H1 (cell line): ENCODE results near the gene KERA. TPM values are rescaled to one million over a fixed set of nuclear protein-coding genes. Genes with fewer than 3 reads are reported as not detected.

ENCODE experiments used
- CTCF ChIA-PET: fragments of 300-600 bp; sonication (Branson Sonifier 250); formaldehyde crosslinking; loops from one replicate; lab custom pipeline; 2021; ENCODE audit not compliant: partially characterized antibody; lab: Charles Lee
- POLR2A ChIA-PET: fragments of 300-600 bp; sonication (Branson Sonifier 250); formaldehyde crosslinking; loops from one replicate; lab custom pipeline; 2021; ENCODE audit warnings: inconsistent platforms; ENCODE audit not compliant: partially characterized antibody; lab: Charles Lee
- DNase-seq, 2 experiments: peaks; one replicate each; pipeline versions ENCODE4 v3.0.0 to v3.0.0-alpha.2; 2010 to 2022; ENCODE audit warnings: low spot score in 2 of 2, low read depth in 1 of 2, mixed read lengths in 1 of 2
- FAIRE-seq: peaks from 2 replicates; lab custom pipeline; 2011; peaks lifted over from hg19 to GRCh38; lab: Jason Lieb, UNC
- H2AFZ ChIP-seq: 2 replicates; pipeline ENCODE4 v1.8.1; 2012; ENCODE audit warnings: low read length, inconsistent platforms
- H2AK5ac ChIP-seq: 2 replicates; pipeline ENCODE4 v1.6.1; 2013; ENCODE audit warnings: low read depth, low read length
- H2BK120ac ChIP-seq: replicated peaks from 2 replicates; pipeline ENCODE3; 2013; ENCODE audit warnings: low read depth, low read length, inconsistent platforms
- H2BK12ac ChIP-seq: 2 replicates; pipeline ENCODE4 v1.6.1; 2013; ENCODE audit warnings: low read depth, low read length
- H2BK15ac ChIP-seq: 2 replicates; pipeline ENCODE4 v1.6.1; 2013; ENCODE audit warnings: low read length
- H2BK20ac ChIP-seq: 2 replicates; pipeline ENCODE4 v1.6.1; 2013; ENCODE audit warnings: low read length
- H2BK5ac ChIP-seq: 2 replicates; pipeline ENCODE4 v1.6.1; 2013; ENCODE audit warnings: low read depth, low read length
- H3K14ac ChIP-seq: 2 replicates; pipeline ENCODE4 v1.6.1; 2013; ENCODE audit warnings: inconsistent platforms; ENCODE audit not compliant: insufficient read length
- H3K18ac ChIP-seq: 2 replicates; pipeline ENCODE4 v1.6.1; 2013; ENCODE audit warnings: low read length; ENCODE audit errors: extremely low read depth
- H3K23ac ChIP-seq: 2 replicates; pipeline ENCODE4 v1.6.1; 2013; ENCODE audit warnings: inconsistent platforms; ENCODE audit not compliant: insufficient read length
- H3K23me2 ChIP-seq: 2 replicates; pipeline ENCODE4 v1.6.1; 2013; ENCODE audit warnings: low read depth, low read length
- H3K27ac ChIP-seq: 2 replicates; pipeline ENCODE4 v1.6.1; 2011; ENCODE audit warnings: low read depth, low read length, inconsistent platforms
- H3K27me3 ChIP-seq, 4 experiments: replicated peaks in 1 of 4; 1 replicate in 1 of 4; 2 replicates in 3 of 4; pipeline versions ENCODE4 v1.6.1 to v1.8.1; 2011 to 2013; ENCODE audit warnings: low read length in 3 of 4, mild to moderate bottlenecking in 3 of 4, inconsistent platforms in 2 of 4, mixed read lengths in 2 of 4, moderate library complexity in 1 of 4; ENCODE audit not compliant: control insufficient read depth in 3 of 4, insufficient read depth in 3 of 4; ENCODE audit errors: extremely low read depth in 1 of 4
- H3K36me3 ChIP-seq, 4 experiments: 2 replicates each; pipeline versions ENCODE4 v1.6.1 to v1.8.1; 2011 to 2013; ENCODE audit warnings: mild to moderate bottlenecking in 4 of 4, low read length in 3 of 4, moderate library complexity in 2 of 4, control low read depth in 1 of 4, inconsistent platforms in 1 of 4; ENCODE audit not compliant: insufficient read depth in 4 of 4, control insufficient read depth in 2 of 4
- H3K4ac ChIP-seq: replicated peaks from 2 replicates; pipeline ENCODE3; 2013; ENCODE audit warnings: low read length, low read depth, mixed read lengths, inconsistent platforms; ENCODE audit not compliant: insufficient read length
- H3K4me1 ChIP-seq, 4 experiments: replicated peaks in 1 of 4; 1 replicate in 1 of 4; 2 replicates in 3 of 4; pipeline versions ENCODE4 v1.6.1 to v1.8.1; 2011 to 2013; ENCODE audit warnings: low read length in 3 of 4, inconsistent platforms in 2 of 4, mixed read lengths in 1 of 4; ENCODE audit not compliant: insufficient read depth in 4 of 4, control insufficient read depth in 3 of 4
- H3K4me2 ChIP-seq, 2 experiments: 2 replicates each; pipeline versions ENCODE4 v1.6.1 to v1.8.1; 2011 to 2013; ENCODE audit warnings: low read depth in 2 of 2, low read length in 2 of 2, control low read depth in 1 of 2, inconsistent platforms in 1 of 2, mild to moderate bottlenecking in 1 of 2; ENCODE audit not compliant: insufficient read depth in 1 of 2
- H3K4me3 ChIP-seq, 4 experiments: fragments of 200-600, 300-600 bp in 1 of 4; sonication (generic), shearing (Covaris generic), sonication (Bioruptor Twin) in 1 of 4; 2 replicates each; pipeline versions ENCODE4 v1.5.1 to v1.8.1; 2011 to 2016; ENCODE audit warnings: low read length in 4 of 4, low read depth in 3 of 4, control low read depth in 2 of 4, inconsistent platforms in 2 of 4, mild to moderate bottlenecking in 2 of 4, mixed read lengths in 1 of 4, moderate library complexity in 1 of 4; ENCODE audit not compliant: insufficient read depth in 2 of 4; ENCODE audit errors: extremely low read depth in 1 of 4
- H3K56ac ChIP-seq: replicated peaks from 2 replicates; pipeline ENCODE3; 2013; ENCODE audit warnings: low read depth, mild to moderate bottlenecking, mixed read lengths, low read length, inconsistent platforms; ENCODE audit not compliant: insufficient read length
- H3K79me1 ChIP-seq: 2 replicates; pipeline ENCODE4 v1.6.1; 2013; ENCODE audit warnings: low read depth, low read length, control low read depth
- H3K79me2 ChIP-seq, 2 experiments: 2 replicates each; pipeline versions ENCODE4 v1.6.1 to v1.8.1; 2012 to 2013; ENCODE audit warnings: low read length in 2 of 2, mild to moderate bottlenecking in 2 of 2, inconsistent platforms in 1 of 2; ENCODE audit not compliant: insufficient read depth in 2 of 2, control insufficient read depth in 1 of 2
- H3K9ac ChIP-seq, 4 experiments: replicated peaks in 1 of 4; 1 replicate in 1 of 4; 2 replicates in 3 of 4; pipeline versions ENCODE4 v1.6.1 to v1.8.1; 2011 to 2013; ENCODE audit warnings: low read depth in 3 of 4, low read length in 3 of 4, control low read depth in 2 of 4, mild to moderate bottlenecking in 2 of 4, moderate library complexity in 2 of 4, inconsistent platforms in 1 of 4; ENCODE audit errors: extremely low read depth in 1 of 4
- H3K9me3 ChIP-seq, 2 experiments: 2 replicates each; pipeline versions ENCODE4 v1.6.1 to v1.8.1; 2012 to 2013; ENCODE audit warnings: mild to moderate bottlenecking in 2 of 2, moderate library complexity in 2 of 2, control low read depth in 1 of 2, inconsistent platforms in 1 of 2, low read depth in 1 of 2, low read length in 1 of 2, mixed read lengths in 1 of 2; ENCODE audit not compliant: insufficient read depth in 2 of 2
- H4K20me1 ChIP-seq, 2 experiments: replicated peaks in 1 of 2; 2 replicates each; pipeline versions ENCODE3 to v1.8.1; 2011 to 2013; ENCODE audit warnings: inconsistent platforms in 2 of 2, low read length in 2 of 2, mild to moderate bottlenecking in 1 of 2; ENCODE audit not compliant: insufficient read depth in 2 of 2, control insufficient read depth in 1 of 2
- H4K5ac ChIP-seq: 2 replicates; pipeline ENCODE4 v1.6.1; 2013; ENCODE audit warnings: low read length, low read depth, mixed read lengths, inconsistent platforms; ENCODE audit not compliant: insufficient read length
- H4K8ac ChIP-seq: 2 replicates; pipeline ENCODE4 v1.8.0; 2013; ENCODE audit warnings: mild to moderate bottlenecking, moderate library complexity, low read length, inconsistent platforms; ENCODE audit not compliant: insufficient read depth; ENCODE audit errors: extremely low read depth
- H4K91ac ChIP-seq: replicated peaks from 2 replicates; pipeline ENCODE3; 2013; ENCODE audit warnings: low read length, mixed read lengths, inconsistent platforms; ENCODE audit not compliant: insufficient read length
- BCL11A ChIP-seq, 2 experiments: IDR thresholded peaks; one replicate each; pipeline ENCODE4 v1.6.1; 2011; ENCODE audit warnings: low read depth in 2 of 2, low read length in 2 of 2, mild to moderate bottlenecking in 2 of 2
- CTBP2 ChIP-seq: IDR thresholded peaks from 2 replicates; pipeline ENCODE4 v1.7.0; 2011; ENCODE audit warnings: borderline replicate concordance, mild to moderate bottlenecking, moderate library complexity, mixed read lengths, low read length; ENCODE audit not compliant: insufficient read depth, insufficient read length
- GTF2F1 ChIP-seq: IDR thresholded peaks from 2 replicates; pipeline ENCODE4 v1.6.1; 2012; ENCODE audit warnings: low read depth, low read length, improper control_type of control experiment, borderline replicate concordance
- HDAC6 ChIP-seq: IDR thresholded peaks from one replicate; pipeline ENCODE4 v1.7.1; 2012; ENCODE audit warnings: low read depth, mild to moderate bottlenecking, inconsistent platforms, low read length, moderate library complexity
- MAX ChIP-seq: IDR thresholded peaks from 2 replicates; pipeline ENCODE4 v1.6.1; 2012; ENCODE audit warnings: inconsistent platforms
- NRF1 ChIP-seq: IDR thresholded peaks from 2 replicates; pipeline ENCODE4 v1.6.1; 2011; ENCODE audit warnings: mild to moderate bottlenecking, low read depth, low read length, improper control_type of control experiment
- SP4 ChIP-seq: IDR thresholded peaks from 2 replicates; pipeline ENCODE4 v1.6.1; 2012; ENCODE audit warnings: low read length, inconsistent platforms
- TAF7 ChIP-seq: optimal IDR thresholded peaks from 2 replicates; pipeline ENCODE3; 2011; ENCODE audit warnings: low read depth, mild to moderate bottlenecking, inconsistent platforms, low read length, moderate library complexity, borderline replicate concordance
- WGBS, 2 experiments: shearing (Covaris generic) in 1 of 2; methylation state at CpG; one replicate each; pipeline versions ENCODE4 v1.1.6 to v1.1.7; 2013 to 2015; ENCODE audit warnings: low lambda C conversion rate in 2 of 2, mixed read lengths in 2 of 2, inconsistent platforms in 1 of 2, low coverage in 1 of 2, missing lambda C conversion rate in 1 of 2; ENCODE audit not compliant: insufficient replicate concordance in 2 of 2, insufficient coverage in 1 of 2, insufficient read length in 1 of 2; ENCODE audit errors: extremely low coverage in 1 of 2, missing lambda C conversion rate in 1 of 2; 5-methylcytosine and 5-hydroxymethylcytosine counted together
- polyA plus RNA-seq, 7 experiments: library from polyadenylated mRNA; depleted of rRNA in 3 of 7; stranded (reverse) in 5 of 7; unstranded in 2 of 7; fragments of >200 nt in 5 of 7; fragments of 200-250 nt in 2 of 7; gene quantifications; 1 replicate in 5 of 7; 2 replicates in 1 of 7; 4 replicates in 1 of 7; pipeline versions ENCODE4 v1.2.1 to v1.2.3, GENCODE V29; 2011 to 2013; ENCODE audit warnings: missing spikeins in 2 of 7, mixed read lengths in 2 of 7
- total RNA-seq: library from RNA; stranded (reverse); fragmentation: NEBNext Ultra II Directional; extraction: Animal tissue kit (Norgen Biotek cat#: 25700); gene quantifications from 2 replicates; pipeline ENCODE4 v1.2.1, GENCODE V29; 2021
- TF ChIP-seq, protein P1 (sequence below): IDR thresholded peaks from 2 replicates; pipeline ENCODE4 v1.6.1; 2011; ENCODE audit warnings: low read length, improper control_type of control experiment
- TF ChIP-seq, protein P2 (sequence below): IDR thresholded peaks from 2 replicates; pipeline ENCODE4 v1.6.1; 2011; ENCODE audit warnings: low read depth, mild to moderate bottlenecking, low read length; ENCODE audit not compliant: insufficient read depth

KERA gene
- total and polyA plus RNA-seq, 2 of the 8 experiments (the other 6 are each of a cell fraction or from before 2014, with no cell fraction given) = not detected

GRCh38 chr12:91043408-91043807, 14.4 kb downstream of the KERA start:
- H2AK5ac ChIP-seq = no peak overlapping the region
- FAIRE-seq (no peak), DNase-seq (no peak)
- no peak overlapping the region for H4K5ac ChIP-seq
- no peak overlapping the region for H2AFZ ChIP-seq
- no peak overlapping the region for H3K18ac ChIP-seq
- no peak overlapping the region for H3K14ac ChIP-seq
- H3K27me3 ChIP-seq = no peaks in the 10 kb centered on the region
- H3K9ac ChIP-seq = no peak overlapping the region
- no peaks in the 10 kb centered on the region for H3K79me1 ChIP-seq
- no peak overlapping the region for H4K8ac ChIP-seq
- no peak overlapping the region for H3K4me2 ChIP-seq
- CTCF ChIA-PET = no interaction called here
- no peaks in the 10 kb centered on the region for H3K36me3 ChIP-seq
- no peak overlapping the region for H3K4me3 ChIP-seq
- H2BK12ac ChIP-seq = no peak overlapping the region
- H3K4ac ChIP-seq = no peak overlapping the region
- no peak overlapping the region for H3K56ac ChIP-seq
- POLR2A ChIA-PET = no interaction called here
- no peak overlapping the region for H4K91ac ChIP-seq
- 85% methylated on average over 4 of the region's 4 CpGs; no CpG with 5 or more reads in 1 of the 2 experiments for WGBS, 2 experiments
- H3K4me1 ChIP-seq = no peaks in the 10 kb centered on the region
- no peaks in the 10 kb centered on the region for H3K23me2 ChIP-seq
- H3K23ac ChIP-seq = no peak overlapping the region
- H3K9me3 ChIP-seq = no peaks in the 10 kb centered on the region
- no peak overlapping the region for H2BK120ac ChIP-seq
- no peaks in the 10 kb centered on the region for H3K79me2 ChIP-seq
- no peaks in the 10 kb centered on the region for H4K20me1 ChIP-seq
- no peak overlapping the region for H2BK20ac ChIP-seq
- no peak overlapping the region for H2BK15ac ChIP-seq
- no peak overlapping the region for H2BK5ac ChIP-seq
- no peak overlapping the region for H3K27ac ChIP-seq
- TF ChIP-seq, protein P1, sequence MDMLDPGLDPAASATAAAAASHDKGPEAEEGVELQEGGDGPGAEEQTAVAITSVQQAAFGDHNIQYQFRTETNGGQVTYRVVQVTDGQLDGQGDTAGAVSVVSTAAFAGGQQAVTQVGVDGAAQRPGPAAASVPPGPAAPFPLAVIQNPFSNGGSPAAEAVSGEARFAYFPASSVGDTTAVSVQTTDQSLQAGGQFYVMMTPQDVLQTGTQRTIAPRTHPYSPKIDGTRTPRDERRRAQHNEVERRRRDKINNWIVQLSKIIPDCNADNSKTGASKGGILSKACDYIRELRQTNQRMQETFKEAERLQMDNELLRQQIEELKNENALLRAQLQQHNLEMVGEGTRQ = no peak
- TF ChIP-seq, protein P2, sequence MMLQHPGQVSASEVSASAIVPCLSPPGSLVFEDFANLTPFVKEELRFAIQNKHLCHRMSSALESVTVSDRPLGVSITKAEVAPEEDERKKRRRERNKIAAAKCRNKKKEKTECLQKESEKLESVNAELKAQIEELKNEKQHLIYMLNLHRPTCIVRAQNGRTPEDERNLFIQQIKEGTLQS = no peak
- TF ChIP-seq HDAC6 (no peak), GTF2F1 (no peak), MAX (no peak), CTBP2 (no peak), NRF1 (no peak), SP4 (no peak), TAF7 (no peak), BCL11A (IDR thresholded peaks at IDR 0.05; ENCODE audit: low read depth in 2 of 2, low read length in 2 of 2) (no peak)
